AG10803 (cell line): ENCODE measurements around the gene CRYBB1.

ENCODE experiments used
- DNase-seq: peaks from one replicate; pipeline ENCODE4 v3.0.0; 2010; ENCODE audit warnings: low read depth
- H3K4me3 ChIP-seq: 2 replicates; pipeline ENCODE4 v1.5.1; 2011; ENCODE audit warnings: mild to moderate bottlenecking, low read length, control low read depth
- CTCF ChIP-seq: conservative IDR thresholded peaks from 2 replicates; pipeline ENCODE4 v1.5.1; 2011; ENCODE audit warnings: mild to moderate bottlenecking, low read length, control low read depth, inconsistent platforms

CRYBB1 gene

GRCh38 chr22:26564181-26564580 lies 53.6 kb downstream of the CRYBB1 start:
- H3K4me3 ChIP-seq: no peak overlapping the region
- no peak for DNase-seq
- TF ChIP-seq CTCF: no peak

- DNase-seq: no peak
- H3K4me3 ChIP-seq: no peak overlapping the region
- TF ChIP-seq CTCF: 0 out of 2 replicates have a peak, but pooled peaks have one; percentile 1
These were observed 54.8 kb downstream of the CRYBB1 start for GRCh38 chr22:26563022-26563421.

GRCh38 chr22:26561756-26562417 lies 55.9 kb downstream of the CRYBB1 start:
- TF ChIP-seq CTCF: no peak
- H3K4me3 ChIP-seq: no peak overlapping the region
- DNase-seq: no peak

GRCh38 chr22:26559961-26560575 lies 57.8 kb downstream of the CRYBB1 start:
- TF ChIP-seq CTCF: no peak
- no peak for DNase-seq
- no peak overlapping the region for H3K4me3 ChIP-seq

GRCh38 chr22:26558248-26558895 lies 59.5 kb downstream of the CRYBB1 start:
- DNase-seq: peak; percentile 50
- TF ChIP-seq CTCF: no peak
- no peak overlapping the region for H3K4me3 ChIP-seq

GRCh38 chr22:26556904-26557303 lies 60.9 kb downstream of the CRYBB1 start:
- TF ChIP-seq CTCF: no peak
- no peak for DNase-seq
- H3K4me3 ChIP-seq: no peak overlapping the region

- no peak overlapping the region for H3K4me3 ChIP-seq
- DNase-seq: no peak
- no peak for TF ChIP-seq CTCF
These were observed 62.3 kb downstream of the CRYBB1 start for GRCh38 chr22:26555478-26555877.
